ENCODE data around the gene OR2T29. TPM values are rescaled to one million over a fixed set of nuclear protein-coding genes. Genes with fewer than 3 reads are reported as not detected.
"Not testable (repeated sequence)": the region's sequence is repeated elsewhere in the genome, so short reads cannot be mapped to it uniquely, and the experiment has no call there.

The OR2T29 gene
- polyA plus RNA-seq, 4 donors: not detected

GRCh38 chr1:248589334-248589733 is 26.8 kb upstream of the OR2T29 start:
- 73 to 80% (median 78%) methylated on average over 3 of the region's 3 CpGs for WGBS, 3 donors
- H3K27ac ChIP-seq (ENCODE audit: low read depth in 1 of 3, low read length in 2 of 3): no peak overlapping the region
- FAIRE-seq: no peak

DNA sequence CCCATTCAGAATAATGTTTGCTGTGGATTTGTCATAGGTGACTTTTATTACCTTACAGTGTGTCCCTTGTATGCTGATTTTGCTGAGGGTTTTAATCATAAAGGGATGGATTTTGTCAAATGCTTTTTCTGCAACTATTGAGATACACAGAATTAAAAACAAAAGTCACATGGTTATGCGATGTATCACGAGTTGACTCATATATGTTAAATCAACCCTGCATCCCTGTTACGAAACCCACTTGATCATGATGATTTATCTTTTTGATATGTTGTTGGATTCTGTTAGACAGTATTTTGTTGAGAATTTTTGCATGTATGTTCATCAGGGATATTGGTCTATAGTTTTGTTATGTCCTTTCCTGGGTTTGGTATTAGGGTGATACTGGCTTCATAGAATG is 22.7 kb upstream of the OR2T29 start:
- no peaks in the 10 kb centered on the region for H3K36me3 ChIP-seq (ENCODE audit: control insufficient read depth in 3 of 3, insufficient read depth in 2 of 3, low read depth in 1 of 3, low read length in 3 of 3)
- H3K4me1 ChIP-seq (ENCODE audit: control insufficient read depth in 3 of 3, insufficient read depth in 2 of 3, low read depth in 1 of 3, low read length in 2 of 3): no peaks in the 10 kb centered on the region
- WGBS, 3 donors: 79 to 84% (median 79%) methylated on average over 3 of the region's 3 CpGs
- H3K27me3 ChIP-seq (ENCODE audit: control insufficient read depth in 3 of 3, insufficient read depth in 3 of 3, low read length in 3 of 3): no peaks in the 10 kb centered on the region
- H3K27ac ChIP-seq (ENCODE audit: low read depth in 1 of 3, low read length in 2 of 3): no peak overlapping the region
- H3K4me3 ChIP-seq (ENCODE audit: low read depth in 1 of 3, low read length in 3 of 3): no peak overlapping the region
- FAIRE-seq (no peak), DNase-seq (no peak)
- H3K9me3 ChIP-seq (ENCODE audit: control insufficient read depth in 2 of 2, insufficient read depth in 1 of 2, low read depth in 1 of 2, low read length in 1 of 2): no peaks in the 10 kb centered on the region

More at GRCh38 chr1:248589334-248589733, 26.8 kb upstream of the OR2T29 start:
- H3K4me1 ChIP-seq (ENCODE audit: control insufficient read depth in 3 of 3, insufficient read depth in 2 of 3, low read depth in 1 of 3, low read length in 2 of 3): no peaks in the 10 kb centered on the region
- DNase-seq: no peak
- no peaks in the 10 kb centered on the region for H3K9me3 ChIP-seq (ENCODE audit: control insufficient read depth in 2 of 2, insufficient read depth in 1 of 2, low read depth in 1 of 2, low read length in 1 of 2)
- H3K4me3 ChIP-seq (ENCODE audit: low read depth in 1 of 3, low read length in 3 of 3): no peak overlapping the region
- H3K36me3 ChIP-seq (ENCODE audit: control insufficient read depth in 3 of 3, insufficient read depth in 2 of 3, low read depth in 1 of 3, low read length in 3 of 3): no peaks in the 10 kb centered on the region
- no peaks in the 10 kb centered on the region for H3K27me3 ChIP-seq (ENCODE audit: control insufficient read depth in 3 of 3, insufficient read depth in 3 of 3, low read length in 3 of 3)

DNA sequence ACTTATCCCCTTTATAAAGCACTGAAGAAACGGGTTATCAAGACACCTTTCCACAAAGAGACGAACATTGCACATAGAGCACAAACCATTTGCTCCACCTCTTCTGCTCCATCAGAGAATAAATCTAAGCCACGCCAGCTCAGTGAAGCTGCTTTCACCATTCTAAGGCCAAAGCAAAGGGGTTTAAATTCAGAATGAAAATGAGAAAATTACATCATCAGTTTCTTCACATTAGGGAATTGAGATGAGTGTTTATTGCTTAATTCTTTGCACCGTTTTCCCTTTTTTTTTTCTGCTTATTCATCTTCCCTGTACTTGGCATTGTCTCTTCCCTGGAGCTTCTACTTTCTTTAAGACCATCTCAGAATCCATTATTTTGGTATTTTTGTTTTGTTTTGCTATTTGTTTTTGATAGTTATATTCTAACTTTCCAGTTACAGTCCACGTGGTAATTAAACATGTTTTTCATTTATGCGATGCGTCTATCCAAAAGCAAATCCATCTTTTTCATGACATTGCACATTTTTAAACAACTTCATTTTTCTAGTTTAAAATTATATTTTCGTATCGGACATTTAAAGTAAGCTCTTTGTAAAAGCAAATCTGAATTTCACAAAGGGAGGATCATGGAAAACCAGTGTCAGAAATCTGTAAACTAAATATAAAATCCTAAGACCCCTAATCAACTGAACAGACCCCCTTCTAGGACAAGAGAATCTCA is 13.8 kb upstream of the OR2T29 start:
- no peaks in the 10 kb centered on the region for H3K36me3 ChIP-seq (ENCODE audit: control insufficient read depth in 3 of 3, insufficient read depth in 2 of 3, low read depth in 1 of 3, low read length in 3 of 3)
- H3K4me3 ChIP-seq (ENCODE audit: low read depth in 1 of 3, low read length in 3 of 3): no peak overlapping the region
- DNase-seq: no peak
- no peaks in the 10 kb centered on the region for H3K27me3 ChIP-seq (ENCODE audit: control insufficient read depth in 3 of 3, insufficient read depth in 3 of 3, low read length in 3 of 3)
- H3K27ac ChIP-seq (ENCODE audit: low read depth in 1 of 3, low read length in 2 of 3): no peak overlapping the region
- H3K4me1 ChIP-seq (ENCODE audit: control insufficient read depth in 3 of 3, insufficient read depth in 2 of 3, low read depth in 1 of 3, low read length in 2 of 3): no peaks in the 10 kb centered on the region
- 73 to 79% (median 76%) methylated on average over 9 of the region's 9 CpGs for WGBS, 3 donors
- no peak for FAIRE-seq
- no peaks in the 10 kb centered on the region for H3K9me3 ChIP-seq (ENCODE audit: control insufficient read depth in 2 of 2, insufficient read depth in 1 of 2, low read depth in 1 of 2, low read length in 1 of 2)

DNA sequence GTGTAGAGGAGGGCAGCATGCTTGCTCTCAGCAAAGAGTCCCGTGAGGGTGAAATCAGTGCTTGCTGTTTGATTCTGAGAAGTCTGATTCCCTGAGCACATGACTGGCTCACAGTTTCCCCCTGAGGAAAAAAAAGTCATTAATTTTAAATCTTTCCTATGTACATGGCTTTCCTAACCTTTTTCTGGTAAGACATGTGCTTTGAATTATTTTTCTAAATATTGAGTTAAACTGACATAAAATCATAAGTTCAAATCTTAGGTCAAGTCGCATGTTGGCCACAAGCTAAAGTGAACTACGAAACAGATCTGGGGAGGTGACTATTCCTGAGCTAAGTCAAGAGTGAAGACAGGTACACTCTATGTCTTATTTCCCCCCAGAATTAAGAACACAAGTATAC is 12.1 kb upstream of the OR2T29 start, which contains the start of gene OR2T34:
Gene OR2T34, minus strand, starts transcription at position 101 of the 400 bp plus-strand sequence. Its CDS starts 0 bp downstream, at position 101.
- H3K4me3 ChIP-seq (ENCODE audit: low read depth in 1 of 3, low read length in 3 of 3); H3K27ac ChIP-seq (ENCODE audit: low read depth in 1 of 3, low read length in 2 of 3); H3K4me1 ChIP-seq (ENCODE audit: control insufficient read depth in 3 of 3, insufficient read depth in 2 of 3, low read depth in 1 of 3, low read length in 2 of 3); H3K27me3 ChIP-seq (ENCODE audit: control insufficient read depth in 3 of 3, insufficient read depth in 3 of 3, low read length in 3 of 3); FAIRE-seq; DNase-seq; H3K36me3 ChIP-seq (ENCODE audit: control insufficient read depth in 3 of 3, insufficient read depth in 2 of 3, low read depth in 1 of 3, low read length in 3 of 3); H3K9me3 ChIP-seq (ENCODE audit: control insufficient read depth in 2 of 2, insufficient read depth in 1 of 2, low read depth in 1 of 2, low read length in 1 of 2): not testable (repeated sequence)
- WGBS, 3 donors: 87 to 96% (median 90%) methylated on average over 2 to 3 of the region's 3 CpGs

DNA sequence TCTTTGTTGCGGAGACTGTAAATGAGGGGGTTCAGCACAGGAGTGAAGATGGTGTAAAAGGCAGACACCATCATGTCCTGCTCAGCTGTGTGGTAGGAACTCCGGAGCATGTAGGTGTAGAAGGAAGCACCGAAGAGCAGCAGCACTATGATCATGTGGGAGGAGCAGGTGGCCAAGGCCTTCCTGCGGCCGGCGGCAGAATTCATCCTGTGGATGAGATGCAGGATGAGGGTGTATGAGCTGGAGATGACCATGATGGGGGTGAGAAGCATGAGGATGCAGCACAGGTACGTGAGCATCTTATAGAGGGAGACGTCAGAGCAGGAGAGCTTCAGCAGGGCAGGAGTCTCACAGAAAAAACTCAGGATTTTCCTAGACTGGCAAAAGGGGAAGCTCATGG is 11.3 kb upstream of the OR2T29 start:
- not testable (repeated sequence) for H3K27me3 ChIP-seq (ENCODE audit: control insufficient read depth in 3 of 3, insufficient read depth in 3 of 3, low read length in 3 of 3); DNase-seq; FAIRE-seq; H3K36me3 ChIP-seq (ENCODE audit: control insufficient read depth in 3 of 3, insufficient read depth in 2 of 3, low read depth in 1 of 3, low read length in 3 of 3); H3K4me3 ChIP-seq (ENCODE audit: low read depth in 1 of 3, low read length in 3 of 3); H3K9me3 ChIP-seq (ENCODE audit: control insufficient read depth in 2 of 2, insufficient read depth in 1 of 2, low read depth in 1 of 2, low read length in 1 of 2); H3K4me1 ChIP-seq (ENCODE audit: control insufficient read depth in 3 of 3, insufficient read depth in 2 of 3, low read depth in 1 of 3, low read length in 2 of 3); H3K27ac ChIP-seq (ENCODE audit: low read depth in 1 of 3, low read length in 2 of 3)
- 83 to 93% (median 89%) methylated on average over 5 to 6 of the region's 8 CpGs for WGBS, 3 donors

DNA sequence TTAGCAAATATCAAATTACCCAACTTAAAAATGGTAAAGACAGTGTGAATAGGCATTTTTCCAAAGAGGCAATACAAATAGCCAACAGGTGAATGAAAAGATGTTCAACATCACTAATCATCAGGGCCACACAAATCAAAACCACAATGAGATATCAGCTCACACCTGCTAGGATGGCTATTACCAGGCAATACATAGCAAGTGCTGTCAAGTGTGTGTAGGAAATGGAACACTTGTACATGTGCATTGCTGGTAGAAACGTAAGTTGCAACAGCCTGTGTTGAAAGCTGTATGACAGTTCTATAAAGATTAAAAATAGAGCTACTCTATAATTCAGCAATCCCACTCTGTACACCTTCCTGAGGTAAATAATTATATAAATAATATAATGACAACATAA is 9.5 kb upstream of the OR2T29 start:
- no CpG with 5 or more reads among the region's 1 CpG for WGBS, 3 donors
- FAIRE-seq; H3K27ac ChIP-seq (ENCODE audit: low read depth in 1 of 3, low read length in 2 of 3); H3K9me3 ChIP-seq (ENCODE audit: control insufficient read depth in 2 of 2, insufficient read depth in 1 of 2, low read depth in 1 of 2, low read length in 1 of 2); DNase-seq; H3K27me3 ChIP-seq (ENCODE audit: control insufficient read depth in 3 of 3, insufficient read depth in 3 of 3, low read length in 3 of 3); H3K4me1 ChIP-seq (ENCODE audit: control insufficient read depth in 3 of 3, insufficient read depth in 2 of 3, low read depth in 1 of 3, low read length in 2 of 3); H3K4me3 ChIP-seq (ENCODE audit: low read depth in 1 of 3, low read length in 3 of 3); H3K36me3 ChIP-seq (ENCODE audit: control insufficient read depth in 3 of 3, insufficient read depth in 2 of 3, low read depth in 1 of 3, low read length in 3 of 3): not testable (repeated sequence)

- FAIRE-seq: peak; percentile 71
- H3K27ac ChIP-seq (ENCODE audit: low read depth in 1 of 3, low read length in 2 of 3); H3K36me3 ChIP-seq (ENCODE audit: control insufficient read depth in 3 of 3, insufficient read depth in 2 of 3, low read depth in 1 of 3, low read length in 3 of 3); H3K4me3 ChIP-seq (ENCODE audit: low read depth in 1 of 3, low read length in 3 of 3); H3K27me3 ChIP-seq (ENCODE audit: control insufficient read depth in 3 of 3, insufficient read depth in 3 of 3, low read length in 3 of 3); H3K9me3 ChIP-seq (ENCODE audit: control insufficient read depth in 2 of 2, insufficient read depth in 1 of 2, low read depth in 1 of 2, low read length in 1 of 2); DNase-seq; H3K4me1 ChIP-seq (ENCODE audit: control insufficient read depth in 3 of 3, insufficient read depth in 2 of 3, low read depth in 1 of 3, low read length in 2 of 3): not testable (repeated sequence)
- WGBS, 3 donors: 70 to 77% (median 76%) methylated on average over 3 of the region's 3 CpGs
These were observed 8.2 kb upstream of the OR2T29 start for GRCh38 chr1:248570811-248571210.

GRCh38 chr1:248569049-248569448 is 6.5 kb upstream of the OR2T29 start:
- H3K36me3 ChIP-seq (ENCODE audit: control insufficient read depth in 3 of 3, insufficient read depth in 2 of 3, low read depth in 1 of 3, low read length in 3 of 3); H3K4me3 ChIP-seq (ENCODE audit: low read depth in 1 of 3, low read length in 3 of 3); H3K9me3 ChIP-seq (ENCODE audit: control insufficient read depth in 2 of 2, insufficient read depth in 1 of 2, low read depth in 1 of 2, low read length in 1 of 2); H3K4me1 ChIP-seq (ENCODE audit: control insufficient read depth in 3 of 3, insufficient read depth in 2 of 3, low read depth in 1 of 3, low read length in 2 of 3); H3K27ac ChIP-seq (ENCODE audit: low read depth in 1 of 3, low read length in 2 of 3); DNase-seq; H3K27me3 ChIP-seq (ENCODE audit: control insufficient read depth in 3 of 3, insufficient read depth in 3 of 3, low read length in 3 of 3); FAIRE-seq: not testable (repeated sequence)
- 15 to 58% (median 16%) methylated on average over 2 of the region's 2 CpGs for WGBS, 3 donors

All from small intestine (tissue), 7 donors.